Nucleus accumbens (tissue), 56 donors: ENCODE results near the gene RUVBL1.

Source experiments
- DNase-seq, 56 donors: peaks; one replicate each; lab custom pipeline; 2025; lab: John Stamatoyannopoulos, UW

RUVBL1 gene

GRCh38 chr3:128143496-128143895, 19.9 kb upstream of the RUVBL1 start:
- DNase-seq: peak in 1 of 56 donors; percentile 9

- DNase-seq: peak in 1 of 56 donors; percentile 17
Observed at GRCh38 chr3:128133273-128133883, 9.8 kb upstream of the RUVBL1 start.

- DNase-seq: no peak
Observed at GRCh38 chr3:128131897-128132646, 8.5 kb upstream of the RUVBL1 start.

- no peak for DNase-seq
Observed at GRCh38 chr3:128128251-128128650, 4.6 kb upstream of the RUVBL1 start.

- DNase-seq: no peak
Observed at GRCh38 chr3:128127236-128127635, 3.6 kb upstream of the RUVBL1 start.

- DNase-seq: no peak
Observed at GRCh38 chr3:128123156-128123537, 465 bp downstream of the RUVBL1 start.

GRCh38 chr3:128122013-128122412, 1.6 kb downstream of the RUVBL1 start:
- no peak for DNase-seq

GRCh38 chr3:128113817-128114794, 9.5 kb downstream of the RUVBL1 start:
- no peak for DNase-seq

GRCh38 chr3:128112357-128112968, 11.1 kb downstream of the RUVBL1 start:
- DNase-seq: peak in 1 of 56 donors; percentile 12

- no peak for DNase-seq
Observed at GRCh38 chr3:128111147-128111546, 12.5 kb downstream of the RUVBL1 start.

GRCh38 chr3:128107834-128108233, 15.8 kb downstream of the RUVBL1 start:
- DNase-seq: no peak

- no peak for DNase-seq
Observed at GRCh38 chr3:128103136-128103676, 20.4 kb downstream of the RUVBL1 start.

GRCh38 chr3:128100638-128101037, 23.0 kb downstream of the RUVBL1 start:
- DNase-seq: no peak

GRCh38 chr3:128100161-128100560, 23.5 kb downstream of the RUVBL1 start:
- DNase-seq: peak in 12 of 56 donors; percentile 5 to 54 (median 12)

- no peak for DNase-seq
Observed at GRCh38 chr3:128098234-128098633, 25.4 kb downstream of the RUVBL1 start.

- DNase-seq: peak in 52 of 56 donors; percentile 7 to 90 (median 68)
Observed at GRCh38 chr3:128095222-128095703, 28.3 kb downstream of the RUVBL1 start.

- no peak for DNase-seq
Observed at GRCh38 chr3:128094295-128095151, 29.1 kb downstream of the RUVBL1 start.

GRCh38 chr3:128091586-128091985, 32.0 kb downstream of the RUVBL1 start:
- DNase-seq: no peak

- DNase-seq: no peak
Observed at GRCh38 chr3:128089135-128089534, 34.5 kb downstream of the RUVBL1 start.
